CD4-positive, alpha-beta T cell treated with Interleukin-21 for 1 hour (primary cell): ENCODE results near the gene EFNA5.
A peak's percentile ranks its signal among the peaks of the same experiment; 100 is the strongest.

Experiments used
- DNase-seq: peaks from one replicate; pipeline ENCODE4 v3.0.0-alpha.2; 2020

Gene EFNA5

GRCh38 chr5:107415762-107416161, 255.0 kb downstream of the EFNA5 start:
- DNase-seq: no peak

GRCh38 chr5:107414802-107415201, 255.9 kb downstream of the EFNA5 start:
- DNase-seq: no peak

- no peak for DNase-seq
Measured at GRCh38 chr5:107413754-107414153, 257.0 kb downstream of the EFNA5 start.

- no peak for DNase-seq
Measured at GRCh38 chr5:107408564-107408963, 262.2 kb downstream of the EFNA5 start.

- no peak for DNase-seq
Measured at GRCh38 chr5:107407713-107408298, 262.9 kb downstream of the EFNA5 start.

GRCh38 chr5:107404595-107405374, 266.0 kb downstream of the EFNA5 start:
- no peak for DNase-seq

GRCh38 chr5:107403228-107403953, 267.3 kb downstream of the EFNA5 start:
- DNase-seq: no peak

GRCh38 chr5:107402434-107403227, 268.1 kb downstream of the EFNA5 start:
- no peak for DNase-seq

- no peak for DNase-seq
Measured at GRCh38 chr5:107401470-107402122, 269.1 kb downstream of the EFNA5 start.

GRCh38 chr5:107400328-107400727, 270.4 kb downstream of the EFNA5 start:
- no peak for DNase-seq

- DNase-seq: no peak
Measured at GRCh38 chr5:107398703-107399102, 272.0 kb downstream of the EFNA5 start.

- DNase-seq: no peak
Measured at GRCh38 chr5:107396351-107396690, 274.4 kb downstream of the EFNA5 start.

- no peak for DNase-seq
Measured at GRCh38 chr5:107395632-107396350, 274.9 kb downstream of the EFNA5 start.

- no peak for DNase-seq
Measured at GRCh38 chr5:107393851-107394250, 276.9 kb downstream of the EFNA5 start.

- DNase-seq: no peak
Measured at GRCh38 chr5:107391787-107392186, 278.9 kb downstream of the EFNA5 start.

GRCh38 chr5:107389775-107390148, 281.0 kb downstream of the EFNA5 start:
- peak; percentile 6 for DNase-seq

- peak; percentile 68 for DNase-seq
Measured at GRCh38 chr5:107389130-107389774, 281.5 kb downstream of the EFNA5 start.

GRCh38 chr5:107388141-107388861, 282.4 kb downstream of the EFNA5 start:
- peak; percentile 17 for DNase-seq

GRCh38 chr5:107387526-107388140, 283.1 kb downstream of the EFNA5 start:
- DNase-seq: no peak

GRCh38 chr5:107385708-107386107, 285.0 kb downstream of the EFNA5 start:
- no peak for DNase-seq
